ENCODE measurements around the gene P3R3URF. TPM values are rescaled to one million over a fixed set of nuclear protein-coding genes. Genes with fewer than 3 reads are reported as not detected.

P3R3URF gene
- total RNA-seq, 2 donors from 2014 or later = not detected

DNA sequence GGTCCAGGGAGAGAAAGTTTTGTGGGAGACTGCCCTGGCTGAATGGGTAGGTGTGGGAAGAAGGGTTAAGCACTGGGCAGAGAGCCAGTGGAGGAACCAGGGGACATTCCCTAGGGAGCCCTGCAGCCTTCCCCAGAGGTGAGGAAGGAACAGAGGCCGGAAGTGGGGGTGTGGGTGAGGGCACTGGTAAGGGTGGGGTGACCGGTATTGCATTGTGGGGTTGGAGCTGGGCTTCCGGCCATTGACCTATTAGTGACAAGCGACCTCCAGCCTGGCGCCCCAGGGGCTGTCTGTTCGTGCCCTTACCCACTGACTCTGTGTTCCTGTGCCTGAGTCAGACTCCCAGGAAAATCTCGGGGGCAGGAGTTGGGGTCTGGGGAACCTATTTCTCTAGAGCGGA, 4.9 kb downstream of the P3R3URF start:
- H3K4me3 Mint-ChIP-seq = no peak overlapping the region
- no peak for ATAC-seq (replicated peaks)
- H3K9me3 Mint-ChIP-seq = no peaks in the 10 kb centered on the region
- no peaks in the 10 kb centered on the region for H3K36me3 Mint-ChIP-seq (ENCODE audit: low read depth)
- peaks cover 10% of the 10 kb centered on the region for H3K27me3 Mint-ChIP-seq
- H3K4me1 Mint-ChIP-seq = no peaks in the 10 kb centered on the region
- no peak overlapping the region for H3K27ac Mint-ChIP-seq

DNA sequence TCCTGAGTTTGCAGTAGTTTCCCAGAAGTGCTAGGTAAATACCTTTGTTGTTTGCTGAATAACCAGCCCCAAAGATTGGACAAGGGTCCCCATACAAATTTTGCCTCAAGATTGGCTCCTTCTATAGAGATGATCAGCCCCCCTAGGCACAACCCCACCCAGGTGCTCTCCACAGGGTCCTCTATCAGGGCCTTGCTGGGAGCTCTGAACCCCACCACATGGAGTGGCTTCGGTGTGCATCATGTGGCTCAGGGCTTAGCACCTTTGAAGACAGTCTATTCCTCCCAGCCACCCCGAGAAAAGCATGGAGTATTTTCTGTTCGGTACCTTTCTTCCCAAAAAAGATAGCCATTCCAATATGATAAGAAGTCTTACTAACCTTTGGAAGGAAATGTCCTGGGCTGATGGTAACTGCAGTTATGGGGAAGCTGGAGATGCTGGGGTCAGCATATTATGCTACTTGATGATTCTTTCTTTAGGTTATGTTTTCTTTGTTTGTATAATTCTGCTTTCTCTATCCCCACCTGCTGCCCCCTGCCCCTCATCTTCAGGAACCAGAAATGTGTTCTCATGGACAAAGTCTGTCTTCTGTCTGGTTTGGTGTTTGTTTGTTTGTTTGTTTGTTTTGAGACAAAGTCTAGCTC, 6.4 kb downstream of the P3R3URF start:
- no peaks in the 10 kb centered on the region for H3K36me3 Mint-ChIP-seq (ENCODE audit: low read depth)
- no peak overlapping the region for H3K4me3 Mint-ChIP-seq
- no peaks in the 10 kb centered on the region for H3K4me1 Mint-ChIP-seq
- ATAC-seq (replicated peaks) = no peak
- no peak overlapping the region for H3K27ac Mint-ChIP-seq
- H3K9me3 Mint-ChIP-seq = no peaks in the 10 kb centered on the region
- peaks cover 10% of the 10 kb centered on the region for H3K27me3 Mint-ChIP-seq

DNA sequence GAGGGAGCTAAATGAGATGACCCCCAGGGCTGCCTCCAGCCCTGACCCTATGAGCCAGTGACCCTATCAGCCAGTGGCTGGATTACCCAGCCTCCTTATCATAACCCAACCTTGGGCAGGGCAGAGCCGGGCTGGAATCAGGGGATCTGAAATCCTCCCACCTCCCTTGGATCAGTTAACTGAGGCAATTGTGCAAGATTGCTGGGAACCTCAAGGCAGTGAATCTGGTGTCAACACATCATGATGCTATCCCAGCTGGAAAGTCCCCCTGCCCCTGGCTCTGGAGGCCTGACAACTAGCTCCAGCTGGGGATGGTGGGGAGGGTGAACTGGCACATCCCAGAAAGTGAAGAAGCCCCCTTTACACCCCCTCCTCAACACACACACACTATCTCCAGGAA, 7.8 kb downstream of the P3R3URF start:
- H3K36me3 Mint-ChIP-seq (ENCODE audit: low read depth) = no peaks in the 10 kb centered on the region
- peak overlapping the region; percentile 87 for H3K4me3 Mint-ChIP-seq
- H3K27me3 Mint-ChIP-seq = peaks cover 10% of the 10 kb centered on the region
- H3K27ac Mint-ChIP-seq = no peak overlapping the region
- H3K4me1 Mint-ChIP-seq = no peaks in the 10 kb centered on the region
- no peak for ATAC-seq (replicated peaks)
- H3K9me3 Mint-ChIP-seq = no peaks in the 10 kb centered on the region

DNA sequence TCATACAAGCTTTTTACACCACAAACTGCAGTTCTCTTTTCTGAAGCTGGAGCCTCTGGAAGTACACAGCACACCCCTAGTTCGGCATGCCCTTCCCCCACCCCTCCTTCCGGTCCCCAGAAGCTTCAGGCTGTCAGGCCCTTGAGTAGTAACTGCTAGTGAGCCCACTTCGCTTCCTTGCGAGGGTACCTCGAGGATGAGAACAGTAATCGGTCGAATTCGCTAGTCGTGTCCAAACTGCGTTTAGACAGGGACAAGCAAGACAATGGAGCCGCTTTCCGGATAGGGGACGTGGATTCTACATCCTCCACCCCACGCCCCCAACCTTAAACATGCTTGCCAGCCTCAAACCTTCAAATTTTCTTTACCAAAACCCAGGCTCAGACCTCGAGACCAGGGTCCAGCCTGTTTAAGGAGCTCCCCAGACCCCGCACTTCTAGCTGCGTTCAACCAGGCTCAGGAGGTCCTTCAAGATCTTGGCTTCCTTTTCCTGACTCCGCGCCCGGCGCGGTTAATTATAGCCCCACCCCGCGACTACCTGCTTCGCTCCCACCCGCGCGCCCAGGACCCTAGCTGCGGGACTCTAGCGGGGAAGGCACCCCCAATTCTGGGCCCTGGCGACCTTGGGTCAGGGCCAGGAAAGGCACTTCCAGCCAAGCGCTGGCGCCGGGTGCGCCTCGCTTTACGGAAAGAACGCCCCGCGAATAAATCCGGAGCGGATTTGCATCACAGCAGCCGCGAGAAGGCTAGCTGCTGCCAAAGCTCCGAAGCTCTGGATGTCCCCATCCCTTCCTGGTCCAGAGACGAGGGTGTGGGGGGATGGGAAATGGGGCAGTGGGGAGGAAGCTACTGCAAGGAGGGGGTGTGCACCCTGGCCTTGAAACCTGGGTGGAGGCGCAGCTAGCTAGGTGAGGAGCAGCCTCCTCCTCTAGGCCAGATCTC, 9.5 kb downstream of the P3R3URF start:
- Mint-ChIP-seq H3K4me3 (peak overlapping the region; percentile 87), H3K27ac (peak overlapping the region; percentile 89), H3K4me1 (no peaks in the 10 kb centered on the region)

DNA sequence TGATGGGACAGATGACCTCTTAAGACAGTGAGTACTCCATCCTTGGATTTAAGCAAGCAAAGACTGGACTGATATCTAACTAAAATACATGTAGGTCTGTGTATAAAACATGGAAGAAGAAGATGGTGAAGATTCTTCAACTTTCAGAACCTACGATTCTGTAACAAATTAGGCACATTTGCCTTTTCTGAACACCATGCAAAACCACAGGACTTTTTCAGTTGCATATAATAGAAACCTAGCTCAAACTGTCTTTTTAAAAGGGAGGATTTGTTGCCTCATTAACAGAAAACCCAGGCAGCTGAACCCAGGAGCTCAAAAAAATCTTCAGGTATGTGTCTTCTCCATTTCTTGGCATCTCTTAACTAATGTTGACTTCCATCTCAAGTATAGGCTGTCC, 16.1 kb downstream of the P3R3URF start:
- Mint-ChIP-seq H3K27me3 (no peaks in the 10 kb centered on the region), H3K4me3 (no peak overlapping the region), H3K9me3 (no peaks in the 10 kb centered on the region)

More for the DNA sequence above, 9.5 kb downstream of the P3R3URF start:
- H3K9me3 Mint-ChIP-seq = no peaks in the 10 kb centered on the region
- peak; percentile 76 for ATAC-seq (replicated peaks)
- H3K27me3 Mint-ChIP-seq = peaks cover 3% of the 10 kb centered on the region
- H3K36me3 Mint-ChIP-seq (ENCODE audit: low read depth) = no peaks in the 10 kb centered on the region

DNA sequence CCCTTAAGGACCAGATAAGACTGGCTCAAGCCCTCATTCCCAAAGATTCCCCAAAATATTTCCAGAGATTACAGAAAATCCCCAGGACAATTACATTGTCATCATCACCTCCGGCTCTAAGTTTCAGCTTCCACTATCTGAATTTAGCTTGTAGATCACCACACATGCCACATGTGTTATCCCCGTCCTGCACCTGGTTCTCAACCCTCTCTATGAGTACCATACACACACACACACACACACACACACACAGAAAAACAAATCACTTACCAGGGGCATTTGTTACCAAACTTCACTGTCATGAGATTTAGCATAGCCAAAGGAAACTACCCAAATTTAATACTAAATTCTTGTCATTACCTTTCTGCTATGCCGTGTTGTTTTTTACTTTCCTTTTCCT, 16.8 kb downstream of the P3R3URF start:
- H3K27me3 Mint-ChIP-seq = no peaks in the 10 kb centered on the region
- no peak overlapping the region for H3K27ac Mint-ChIP-seq
- no peaks in the 10 kb centered on the region for H3K9me3 Mint-ChIP-seq
- no peak overlapping the region for H3K4me3 Mint-ChIP-seq
- no peaks in the 10 kb centered on the region for H3K4me1 Mint-ChIP-seq
- no peak for ATAC-seq (replicated peaks)
- no peaks in the 10 kb centered on the region for H3K36me3 Mint-ChIP-seq (ENCODE audit: low read depth)

More for the DNA sequence above, 16.1 kb downstream of the P3R3URF start:
- no peaks in the 10 kb centered on the region for H3K4me1 Mint-ChIP-seq
- no peak overlapping the region for H3K27ac Mint-ChIP-seq
- ATAC-seq (replicated peaks) = no peak
- no peaks in the 10 kb centered on the region for H3K36me3 Mint-ChIP-seq (ENCODE audit: low read depth)

DNA sequence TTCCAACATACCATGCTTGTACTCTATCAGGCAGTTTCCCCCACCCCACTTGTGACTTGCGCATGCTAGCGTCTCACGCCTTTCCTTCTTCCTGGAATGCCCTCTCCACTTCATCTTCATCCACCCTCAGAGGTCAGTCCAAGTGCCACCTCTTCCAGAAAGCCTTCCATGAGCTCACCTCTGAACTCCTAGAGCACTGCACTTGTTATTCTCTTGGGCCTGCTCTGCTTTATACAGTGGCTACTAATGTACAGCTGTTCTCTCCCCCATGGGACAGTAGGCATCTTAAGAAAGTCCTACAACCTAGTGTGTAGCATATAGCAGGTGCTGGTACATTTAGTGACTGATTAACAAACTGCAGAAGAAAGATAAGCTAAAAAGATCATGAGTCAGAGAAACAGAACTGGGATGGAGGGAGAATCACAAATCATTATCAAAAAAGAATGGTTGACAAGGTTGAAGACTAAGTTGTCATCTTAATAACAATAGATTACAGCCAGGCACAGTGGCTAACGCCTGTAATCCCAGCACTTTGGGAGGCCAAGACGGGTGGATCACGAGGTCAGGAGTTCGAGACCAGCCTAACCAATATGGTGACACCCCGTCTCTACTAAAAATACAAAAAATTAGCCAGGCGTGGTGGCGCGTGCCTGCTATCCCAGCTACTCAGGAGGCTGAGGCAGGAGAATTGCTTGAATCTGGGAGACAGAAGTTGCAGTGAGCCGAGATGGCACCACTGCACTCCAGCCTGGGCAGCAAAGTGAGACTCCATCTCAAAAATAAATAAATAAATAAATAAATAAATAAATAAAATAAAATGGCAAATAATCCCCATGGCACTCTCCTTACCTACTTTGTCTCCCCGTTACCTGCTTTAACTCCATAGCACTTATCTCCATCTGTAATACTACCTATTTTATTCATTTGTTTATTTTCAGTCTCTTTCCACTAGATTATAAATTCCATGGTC, 17.7 kb downstream of the P3R3URF start:
- Mint-ChIP-seq H3K27ac (no peak overlapping the region), H3K36me3 (ENCODE audit: low read depth) (no peaks in the 10 kb centered on the region), H3K4me1 (no peaks in the 10 kb centered on the region), H3K27me3 (no peaks in the 10 kb centered on the region), H3K9me3 (no peaks in the 10 kb centered on the region), H3K4me3 (no peak overlapping the region)
- no peak for ATAC-seq (replicated peaks)

DNA sequence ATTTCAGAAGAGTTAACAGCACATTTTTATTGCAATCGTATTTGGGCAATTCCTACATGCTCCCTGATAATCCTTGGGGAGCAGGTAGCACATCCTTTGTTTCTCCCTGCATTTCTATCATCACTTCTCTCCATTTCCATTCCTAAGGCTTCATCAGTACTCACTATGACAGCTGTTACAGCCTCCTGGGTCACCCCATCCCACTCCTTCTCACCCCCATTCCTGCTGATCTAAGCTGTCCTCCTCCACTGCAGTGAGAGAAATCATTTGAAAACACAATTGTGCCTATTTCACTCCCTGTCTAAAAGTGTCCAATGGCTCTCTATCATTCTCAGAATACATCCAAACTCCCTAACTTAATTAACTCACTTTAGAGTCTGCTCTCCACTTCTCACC, 18.4 kb downstream of the P3R3URF start:
- ATAC-seq (replicated peaks) = no peak
- H3K9me3 Mint-ChIP-seq = no peaks in the 10 kb centered on the region
- H3K4me1 Mint-ChIP-seq = no peaks in the 10 kb centered on the region
- H3K4me3 Mint-ChIP-seq = no peak overlapping the region
- no peak overlapping the region for H3K27ac Mint-ChIP-seq
- no peaks in the 10 kb centered on the region for H3K36me3 Mint-ChIP-seq (ENCODE audit: low read depth)
- no peaks in the 10 kb centered on the region for H3K27me3 Mint-ChIP-seq

DNA sequence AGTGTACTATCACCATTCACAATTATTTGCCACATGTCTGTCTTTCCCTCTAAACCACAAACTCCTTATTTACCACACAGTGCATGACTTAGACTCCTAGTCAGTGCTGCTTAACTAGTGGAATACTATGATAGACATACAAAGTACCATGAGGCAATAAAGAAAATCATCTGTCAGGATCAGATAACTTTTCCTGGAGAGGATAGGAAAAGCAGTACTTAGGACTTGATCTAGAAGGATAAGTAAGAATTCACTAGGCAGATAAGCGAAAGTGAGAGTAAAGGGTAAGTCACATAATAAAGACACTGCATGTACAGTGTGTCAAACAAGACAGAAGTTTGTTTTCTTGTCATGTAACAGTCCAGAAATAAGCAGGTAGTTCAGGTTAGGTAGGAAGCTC, 22.6 kb downstream of the P3R3URF start:
- no peak for ATAC-seq (replicated peaks)
- no peak overlapping the region for H3K4me3 Mint-ChIP-seq
- H3K27me3 Mint-ChIP-seq = no peaks in the 10 kb centered on the region
- H3K36me3 Mint-ChIP-seq (ENCODE audit: low read depth) = no peaks in the 10 kb centered on the region
- H3K9me3 Mint-ChIP-seq = no peaks in the 10 kb centered on the region
- H3K27ac Mint-ChIP-seq = no peak overlapping the region
- H3K4me1 Mint-ChIP-seq = no peaks in the 10 kb centered on the region

DNA sequence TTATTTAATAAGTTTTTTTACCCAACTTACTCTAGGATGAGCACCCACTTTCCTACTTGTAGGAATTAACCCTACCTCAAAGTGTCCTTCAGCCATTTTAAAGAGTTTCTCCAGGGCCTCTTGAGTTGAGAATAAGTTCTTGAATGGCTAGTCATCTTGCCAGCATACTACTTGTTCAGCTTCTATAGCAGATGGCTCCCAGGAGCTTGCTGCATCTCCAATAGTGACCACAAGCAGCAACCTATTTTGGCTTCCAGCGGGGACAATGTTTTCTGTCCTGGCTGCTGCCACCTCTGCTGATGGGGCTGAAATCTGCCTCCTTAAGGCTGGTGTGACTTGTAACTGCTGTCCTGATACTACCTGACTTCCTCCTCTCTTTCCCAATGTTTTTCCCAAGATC, 23.1 kb downstream of the P3R3URF start:
- Mint-ChIP-seq H3K9me3 (no peaks in the 10 kb centered on the region), H3K4me3 (no peak overlapping the region), H3K4me1 (no peaks in the 10 kb centered on the region), H3K27ac (no peak overlapping the region), H3K36me3 (ENCODE audit: low read depth) (no peaks in the 10 kb centered on the region), H3K27me3 (no peaks in the 10 kb centered on the region)
- no peak for ATAC-seq (replicated peaks)

DNA sequence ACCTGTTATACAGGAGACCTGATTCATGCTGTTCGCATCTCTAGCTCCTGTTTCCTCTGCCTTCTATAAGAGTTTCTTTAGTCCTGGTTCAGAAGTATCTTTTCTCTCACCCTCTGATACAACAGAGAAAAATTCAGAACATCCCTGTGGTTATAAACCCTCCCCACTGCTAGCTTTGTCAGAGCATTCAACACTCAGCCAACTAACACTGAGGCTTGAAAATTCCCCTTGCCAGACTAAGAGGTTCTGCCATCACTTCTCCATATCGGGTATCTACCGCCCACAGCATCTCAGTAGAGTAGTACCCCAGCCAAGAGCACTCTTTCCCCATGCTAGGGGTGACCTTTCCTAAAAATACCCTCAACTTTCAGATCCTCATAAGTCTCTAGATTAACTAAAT, 24.3 kb downstream of the P3R3URF start:
- H3K4me3 Mint-ChIP-seq = no peak overlapping the region
- H3K27ac Mint-ChIP-seq = no peak overlapping the region
- H3K27me3 Mint-ChIP-seq = no peaks in the 10 kb centered on the region
- H3K9me3 Mint-ChIP-seq = no peaks in the 10 kb centered on the region
- no peaks in the 10 kb centered on the region for H3K4me1 Mint-ChIP-seq
- no peak for ATAC-seq (replicated peaks)
- no peaks in the 10 kb centered on the region for H3K36me3 Mint-ChIP-seq (ENCODE audit: low read depth)

DNA sequence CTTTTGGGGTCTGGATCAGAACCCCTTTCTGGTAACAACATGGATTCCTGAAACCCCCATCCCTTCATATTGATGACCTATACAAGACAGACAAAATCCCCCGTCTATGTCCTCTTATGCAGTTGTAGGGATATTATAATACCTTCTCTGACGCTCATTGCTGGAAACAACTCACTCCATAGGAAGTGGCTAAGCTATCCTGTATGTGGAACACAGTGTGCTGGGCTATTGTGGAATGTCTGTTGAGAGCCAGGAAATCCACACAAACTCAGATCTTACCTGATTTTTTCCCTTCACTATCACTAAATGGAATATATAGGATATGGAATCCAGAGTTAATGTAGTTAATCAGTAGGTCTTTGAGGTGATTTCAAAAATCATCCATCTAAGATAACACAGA, 26.2 kb downstream of the P3R3URF start:
- H3K27ac Mint-ChIP-seq = no peak overlapping the region
- H3K36me3 Mint-ChIP-seq (ENCODE audit: low read depth) = no peaks in the 10 kb centered on the region
- no peak overlapping the region for H3K4me3 Mint-ChIP-seq
- no peaks in the 10 kb centered on the region for H3K27me3 Mint-ChIP-seq
- no peaks in the 10 kb centered on the region for H3K9me3 Mint-ChIP-seq
- no peaks in the 10 kb centered on the region for H3K4me1 Mint-ChIP-seq
- no peak for ATAC-seq (replicated peaks)

DNA sequence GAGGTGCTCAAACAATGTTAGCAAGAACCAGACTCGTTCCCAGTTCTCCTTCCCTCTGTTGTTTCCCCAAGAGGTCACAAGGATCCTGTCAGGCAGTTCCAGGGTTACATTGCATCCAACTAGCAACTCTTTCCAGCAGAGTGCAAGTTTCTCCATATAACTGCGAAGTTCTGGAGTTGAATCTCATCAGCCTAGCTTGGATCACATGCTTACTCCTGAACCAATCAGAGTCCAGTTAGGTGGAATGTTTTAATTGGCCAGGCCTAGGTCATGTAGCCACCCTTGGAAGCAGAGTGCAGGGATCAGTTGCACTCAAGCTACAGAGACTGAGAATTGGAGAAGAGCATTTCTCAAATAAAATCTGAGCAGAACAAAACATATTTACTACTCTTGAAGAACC, 28.0 kb downstream of the P3R3URF start:
- H3K4me3 Mint-ChIP-seq = no peak overlapping the region
- H3K27me3 Mint-ChIP-seq = no peaks in the 10 kb centered on the region
- H3K9me3 Mint-ChIP-seq = no peaks in the 10 kb centered on the region
- no peak overlapping the region for H3K27ac Mint-ChIP-seq
- ATAC-seq (replicated peaks) = no peak
- H3K36me3 Mint-ChIP-seq (ENCODE audit: low read depth) = no peaks in the 10 kb centered on the region
- no peaks in the 10 kb centered on the region for H3K4me1 Mint-ChIP-seq

DNA sequence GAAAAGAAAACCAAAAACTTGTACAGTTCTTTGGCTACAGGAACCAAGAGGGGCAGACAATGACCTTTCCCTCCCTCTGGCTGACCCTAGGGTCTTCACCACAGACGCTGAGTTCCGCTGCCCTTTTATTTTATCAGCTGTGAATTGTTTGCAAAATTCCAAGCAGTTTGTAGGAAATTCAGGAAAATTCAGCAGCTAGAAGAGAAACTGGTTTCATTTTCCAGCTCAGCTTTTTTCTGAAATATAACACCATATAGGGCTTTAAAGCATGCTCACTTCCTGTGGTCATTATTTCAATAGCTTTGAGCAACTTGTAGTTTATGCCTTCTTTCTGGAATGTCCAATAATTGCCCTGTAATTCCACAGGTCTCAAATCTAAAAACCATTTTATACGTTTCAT, 38.4 kb downstream of the P3R3URF start:
- no peak overlapping the region for H3K4me3 Mint-ChIP-seq
- peaks cover 3% of the 10 kb centered on the region for H3K4me1 Mint-ChIP-seq
- no peaks in the 10 kb centered on the region for H3K36me3 Mint-ChIP-seq (ENCODE audit: low read depth)
- no peak overlapping the region for H3K27ac Mint-ChIP-seq
- H3K9me3 Mint-ChIP-seq = no peaks in the 10 kb centered on the region
- no peak for ATAC-seq (replicated peaks)
- peaks cover 12% of the 10 kb centered on the region for H3K27me3 Mint-ChIP-seq
